HG02571 (cell line): ENCODE results near the gene FGGY.
"Not testable (repeated sequence)": the region's sequence is repeated elsewhere in the genome, so short reads cannot be mapped to it uniquely, and the experiment has no call there.

ENCODE experiments used
- ATAC-seq: cut with Tn5 transposase; IDR thresholded peaks from one replicate; pipeline ENCODE4 v1.9.1; 2021; ENCODE audit warnings: mild to moderate bottlenecking, moderate library complexity; ENCODE audit not compliant: unreplicated experiment

FGGY gene

GRCh38 chr1:59609245-59609644 is 312.4 kb downstream of the FGGY start:
- ATAC-seq: no peak

GRCh38 chr1:59610499-59610898 is 313.6 kb downstream of the FGGY start:
- not testable (repeated sequence) for ATAC-seq

DNA sequence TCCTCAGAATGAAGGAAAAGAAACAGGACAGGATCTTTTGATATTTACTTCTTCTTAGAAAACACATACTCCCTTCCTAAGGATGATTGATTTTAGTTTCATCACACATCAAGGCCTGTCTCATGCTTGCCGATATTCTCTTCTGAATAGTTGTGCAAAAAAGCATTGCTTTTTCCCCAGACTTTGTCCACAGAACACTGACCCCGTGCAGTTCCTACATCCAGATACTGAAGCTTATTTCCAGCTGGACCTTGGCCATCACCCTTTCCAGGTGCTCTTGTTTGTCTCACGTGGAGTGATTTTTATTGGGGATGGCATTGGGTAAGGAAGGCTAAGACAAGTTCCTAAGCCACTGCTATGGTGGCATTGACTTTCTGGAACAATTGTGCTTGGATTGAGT is 320.5 kb downstream of the FGGY start:
- ATAC-seq: no peak

- no peak for ATAC-seq
Measured at GRCh38 chr1:59619557-59619956, 322.7 kb downstream of the FGGY start.

DNA sequence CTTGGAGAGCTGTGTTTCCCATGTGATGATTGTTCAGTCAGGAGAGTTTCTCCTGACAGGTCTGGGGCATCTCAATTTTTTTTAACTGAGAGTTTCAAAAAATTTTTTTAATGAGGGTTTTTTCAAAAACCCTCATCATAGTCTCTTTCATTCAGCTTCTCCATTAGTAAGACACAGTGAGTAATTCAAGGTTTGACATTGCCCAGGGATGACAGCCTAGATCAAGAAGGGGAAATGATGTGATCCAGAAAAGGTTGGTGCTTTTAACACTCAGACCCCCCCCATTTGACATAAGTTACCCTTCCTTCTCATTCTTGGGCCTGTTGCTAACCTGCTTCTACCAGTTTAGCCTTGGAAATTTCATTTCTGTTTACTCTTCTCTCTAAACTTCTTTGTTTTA is 328.5 kb downstream of the FGGY start:
- no peak for ATAC-seq

DNA sequence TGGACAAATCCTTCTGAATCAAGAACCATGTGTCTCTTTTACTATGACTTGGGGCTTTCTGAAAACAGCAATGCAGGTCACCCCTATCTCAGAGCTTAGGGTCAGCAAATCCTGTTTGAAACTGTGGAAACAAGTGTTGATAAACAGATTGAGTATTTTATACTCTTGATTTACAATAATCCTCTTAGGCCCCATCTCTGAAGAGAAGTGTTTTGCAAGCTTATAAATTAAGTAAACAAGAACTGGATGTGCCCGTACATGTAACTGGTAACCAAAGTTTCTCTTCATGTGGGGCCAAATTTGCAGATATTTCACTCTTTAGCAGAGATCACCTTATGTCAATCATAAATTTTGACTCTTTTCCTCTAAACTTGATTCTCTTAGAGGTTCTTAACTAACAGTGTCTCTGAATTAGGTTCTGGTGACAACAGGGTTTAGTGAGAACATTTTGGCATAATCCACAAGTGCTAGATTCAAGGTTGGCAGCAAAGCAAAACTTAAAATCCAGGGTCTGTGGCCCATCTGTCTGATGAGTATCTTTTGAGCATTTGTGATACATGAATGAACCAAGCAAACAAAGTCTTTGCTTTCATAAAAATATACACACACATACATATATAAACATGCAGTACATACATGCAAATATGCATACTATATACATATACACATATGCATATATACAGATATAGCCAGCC is 334.8 kb downstream of the FGGY start:
- no peak for ATAC-seq

DNA sequence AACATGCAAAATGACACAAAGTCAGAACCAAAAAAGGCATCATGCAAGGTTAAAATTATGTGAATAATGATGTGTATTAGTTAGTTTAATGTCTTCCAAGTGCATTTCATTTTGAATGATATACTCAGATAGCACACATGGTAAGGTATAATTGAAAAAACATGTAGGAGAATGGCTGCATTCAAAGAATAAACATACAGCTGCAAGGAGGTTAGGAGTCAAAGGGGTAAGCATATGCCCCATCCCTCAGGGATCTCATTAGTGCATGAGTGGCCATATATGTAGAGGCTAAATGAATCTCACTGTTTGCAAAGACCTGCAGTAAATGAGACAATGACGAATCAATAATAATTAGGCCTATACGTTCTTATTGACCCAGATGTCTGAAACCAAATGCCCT is 338.2 kb downstream of the FGGY start:
- ATAC-seq: no peak

DNA sequence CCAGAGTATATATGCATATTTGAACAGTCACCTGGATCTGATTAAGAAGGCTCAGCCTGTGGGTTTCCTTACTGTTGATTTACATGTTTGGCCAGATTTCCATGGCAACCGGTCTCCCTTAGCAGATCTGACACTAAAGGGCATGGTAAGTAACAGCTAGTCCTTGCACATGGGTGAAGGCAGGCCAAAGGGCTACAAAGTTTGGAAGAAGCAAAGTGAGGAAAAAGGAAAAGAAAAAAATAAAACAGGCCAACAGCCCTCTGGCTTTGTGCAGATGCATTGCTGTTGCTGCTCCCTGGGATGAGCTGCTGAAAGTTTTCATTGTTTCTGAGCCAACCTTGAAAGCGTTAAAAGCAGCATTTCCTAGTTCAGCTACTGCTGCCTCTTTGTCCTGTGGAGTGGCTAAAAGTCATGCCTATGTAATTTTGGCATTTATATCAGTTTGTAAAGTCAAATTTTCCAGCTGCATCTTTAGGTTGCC is 341.4 kb downstream of the FGGY start:
- no peak for ATAC-seq

DNA sequence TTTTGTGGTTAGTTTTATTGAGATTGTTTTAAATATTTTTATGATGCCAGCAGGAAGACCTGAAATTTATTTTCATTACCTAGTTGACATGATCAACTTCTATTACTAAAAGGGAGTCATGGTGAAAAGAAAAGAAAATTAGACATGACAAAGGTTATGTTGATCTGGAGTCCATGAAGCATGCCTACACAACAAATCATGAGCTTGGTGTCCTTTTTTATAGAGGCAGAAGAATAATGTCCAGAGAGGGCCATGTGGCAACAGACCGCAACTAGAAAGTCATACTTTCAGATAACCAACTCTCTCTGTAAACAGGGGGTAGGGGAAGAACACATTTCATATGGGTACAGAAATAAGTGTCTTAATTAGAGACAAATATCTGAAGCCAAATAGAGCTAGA is 342.4 kb downstream of the FGGY start:
- no peak for ATAC-seq

DNA sequence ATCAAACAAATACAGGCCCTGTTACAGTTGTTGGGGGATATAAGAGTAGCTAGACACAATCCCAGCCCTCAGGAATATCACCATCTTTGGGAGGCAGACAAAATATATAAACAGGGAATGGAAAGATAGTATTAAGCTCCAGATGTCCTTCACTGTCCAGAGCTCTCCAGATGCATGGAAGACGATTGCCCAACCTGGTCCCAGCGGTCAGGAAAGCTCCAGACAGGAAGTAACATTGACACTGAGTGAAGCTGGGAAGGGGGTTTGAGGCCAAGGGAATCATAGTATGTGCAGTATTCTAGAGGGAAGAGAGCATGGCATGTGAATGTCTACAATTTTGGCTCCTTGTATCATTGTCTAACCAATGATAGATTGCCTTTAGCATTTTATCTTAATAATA is 344.0 kb downstream of the FGGY start:
- ATAC-seq: no peak

- no peak for ATAC-seq
Measured at GRCh38 chr1:59641836-59642235, 344.9 kb downstream of the FGGY start.

DNA sequence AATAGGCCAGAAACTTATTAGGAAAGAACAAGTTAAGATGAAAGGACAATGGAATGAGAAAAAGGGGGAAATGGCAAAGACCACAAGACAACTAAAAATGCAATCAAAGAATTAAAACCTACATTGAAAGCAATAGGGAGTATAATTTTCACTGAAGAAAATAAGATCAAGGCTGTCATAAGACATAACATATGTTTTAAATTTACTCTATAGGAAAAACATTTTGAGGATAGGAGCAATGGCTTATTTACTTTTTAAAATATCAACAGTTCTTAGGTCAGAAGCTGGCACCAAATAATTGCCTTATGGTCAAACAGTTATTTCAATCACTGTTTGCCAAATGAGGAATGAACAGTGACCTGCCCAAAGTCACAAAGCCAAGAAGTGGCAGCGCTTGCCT is 346.6 kb downstream of the FGGY start:
- ATAC-seq: no peak

DNA sequence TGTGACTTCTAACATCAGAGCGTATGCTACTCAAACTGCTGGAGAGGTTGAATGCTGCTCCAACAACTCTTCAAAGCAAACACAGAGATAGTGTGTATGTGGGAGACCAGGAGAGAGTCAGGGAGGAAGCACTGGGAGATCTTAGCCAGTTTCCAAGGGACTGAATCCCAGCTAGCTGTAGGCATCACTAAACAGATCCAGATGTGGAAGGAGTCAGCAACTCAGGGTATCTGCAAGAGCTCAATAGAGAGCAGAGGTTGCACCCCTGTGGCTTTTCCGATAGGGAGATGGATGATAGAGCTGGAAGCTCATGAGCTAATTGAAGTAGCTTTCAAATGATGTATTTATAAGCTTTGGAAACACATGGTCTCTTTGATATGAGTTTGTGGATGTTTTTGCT is 349.0 kb downstream of the FGGY start:
- no peak for ATAC-seq

GRCh38 chr1:59653142-59653958 is 356.5 kb downstream of the FGGY start:
- not testable (repeated sequence) for ATAC-seq

DNA sequence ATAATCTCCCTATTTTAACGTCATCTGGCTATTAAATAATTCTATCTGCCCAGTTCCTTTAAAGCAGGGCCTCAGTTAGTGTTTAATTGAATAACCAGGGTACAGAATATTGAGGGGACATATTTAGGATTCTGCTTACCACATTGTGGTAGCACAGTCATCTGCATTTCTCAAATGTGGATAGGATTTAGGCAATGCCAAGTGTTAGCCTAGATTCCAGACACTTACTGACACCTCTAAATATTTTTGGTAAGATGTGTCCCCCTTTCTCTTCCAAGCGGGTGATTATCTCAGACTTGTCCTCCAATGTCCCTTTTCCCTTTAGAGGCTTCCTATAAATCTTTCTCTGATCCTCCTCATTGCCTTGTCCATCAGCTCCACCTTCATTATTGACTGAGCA is 357.1 kb downstream of the FGGY start:
- ATAC-seq: no peak

GRCh38 chr1:59657873-59658465 is 361.1 kb downstream of the FGGY start:
- ATAC-seq: no peak

GRCh38 chr1:59664166-59664565 is 367.3 kb downstream of the FGGY start:
- ATAC-seq: no peak

- no peak for ATAC-seq
Measured at GRCh38 chr1:59666106-59666505, 369.2 kb downstream of the FGGY start.

- no peak for ATAC-seq
Measured at GRCh38 chr1:59667020-59667419, 370.1 kb downstream of the FGGY start.

GRCh38 chr1:59669752-59670312 is 372.9 kb downstream of the FGGY start:
- no peak for ATAC-seq

DNA sequence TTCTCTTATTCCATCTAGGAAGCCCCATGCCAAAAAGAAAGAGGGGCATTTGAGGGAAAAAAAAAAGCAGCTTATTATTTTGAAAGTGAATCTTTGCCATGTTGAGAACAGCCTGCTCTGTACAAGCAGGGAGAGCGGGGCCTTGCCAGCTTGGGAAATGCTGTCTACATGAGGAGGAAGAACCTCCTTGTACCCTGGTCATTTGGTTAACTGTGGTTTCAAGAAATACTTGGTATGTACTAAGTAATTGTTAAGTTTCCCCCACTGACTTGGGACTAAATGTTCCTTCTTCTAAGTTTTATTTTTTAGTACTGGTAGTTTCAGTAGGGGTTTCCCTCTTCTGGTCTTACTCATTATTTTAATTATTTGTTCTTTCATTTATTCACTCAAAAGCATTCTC is 373.8 kb downstream of the FGGY start:
- no peak for ATAC-seq
